Rectal smooth muscle tissue (tissue), 1 donor: Measurements from ENCODE around the gene PAPSS2.

ENCODE experiments used
- H3K27ac ChIP-seq: one replicate; pipeline ENCODE4 v1.7.0; 2013; ENCODE audit warnings: low read depth, low read length, inconsistent platforms
- H3K27me3 ChIP-seq: one replicate; pipeline ENCODE4 v1.7.0; 2013; ENCODE audit warnings: low read length; ENCODE audit not compliant: control insufficient read depth, insufficient read depth
- H3K36me3 ChIP-seq: one replicate; pipeline ENCODE4 v1.7.0; 2013; ENCODE audit warnings: low read length; ENCODE audit not compliant: control insufficient read depth, insufficient read depth
- H3K4me1 ChIP-seq: one replicate; pipeline ENCODE4 v1.7.0; 2013; ENCODE audit warnings: low read length; ENCODE audit not compliant: control insufficient read depth, insufficient read depth
- H3K4me3 ChIP-seq: one replicate; pipeline ENCODE4 v1.7.0; 2013; ENCODE audit warnings: low read length
- H3K9ac ChIP-seq: one replicate; pipeline ENCODE4 v1.7.0; 2013; ENCODE audit warnings: low read length

Gene PAPSS2

GRCh38 chr10:87678302-87678701 lies 18.6 kb downstream of the PAPSS2 start:
- no peak overlapping the region for H3K4me3 ChIP-seq
- H3K9ac ChIP-seq: no peak overlapping the region
- no peaks in the 10 kb centered on the region for H3K27me3 ChIP-seq
- no peaks in the 10 kb centered on the region for H3K36me3 ChIP-seq
- H3K4me1 ChIP-seq: no peaks in the 10 kb centered on the region
- no peak overlapping the region for H3K27ac ChIP-seq

DNA sequence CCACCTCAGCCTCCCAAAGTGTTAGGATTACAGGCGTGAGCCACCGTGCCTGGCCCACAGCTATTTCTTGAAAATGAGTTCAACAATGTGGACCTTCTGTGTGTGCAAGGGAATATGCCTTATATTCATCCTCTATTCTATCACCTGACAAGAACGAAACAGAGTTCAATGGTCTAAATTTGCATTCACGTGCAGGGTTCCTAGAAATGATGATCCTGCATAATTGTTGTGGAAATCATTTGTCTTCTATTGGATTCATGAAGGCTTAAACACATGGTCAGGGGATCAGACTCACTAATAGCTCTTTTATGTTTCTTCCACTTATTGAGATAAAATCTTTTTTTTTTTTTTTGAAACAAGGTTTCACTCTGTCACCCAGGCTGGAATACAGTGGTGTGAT lies 23.7 kb downstream of the PAPSS2 start:
- Histone ChIP-seq H3K27ac (no peak overlapping the region), H3K9ac (no peak overlapping the region), H3K27me3 (no peaks in the 10 kb centered on the region), H3K36me3 (no peaks in the 10 kb centered on the region), H3K4me1 (no peaks in the 10 kb centered on the region), H3K4me3 (no peak overlapping the region)

- no peaks in the 10 kb centered on the region for H3K4me1 ChIP-seq
- H3K36me3 ChIP-seq: no peaks in the 10 kb centered on the region
- H3K27me3 ChIP-seq: no peaks in the 10 kb centered on the region
- no peak overlapping the region for H3K4me3 ChIP-seq
- H3K9ac ChIP-seq: no peak overlapping the region
- H3K27ac ChIP-seq: no peak overlapping the region
These were observed 24.4 kb downstream of the PAPSS2 start for GRCh38 chr10:87684001-87684638.

DNA sequence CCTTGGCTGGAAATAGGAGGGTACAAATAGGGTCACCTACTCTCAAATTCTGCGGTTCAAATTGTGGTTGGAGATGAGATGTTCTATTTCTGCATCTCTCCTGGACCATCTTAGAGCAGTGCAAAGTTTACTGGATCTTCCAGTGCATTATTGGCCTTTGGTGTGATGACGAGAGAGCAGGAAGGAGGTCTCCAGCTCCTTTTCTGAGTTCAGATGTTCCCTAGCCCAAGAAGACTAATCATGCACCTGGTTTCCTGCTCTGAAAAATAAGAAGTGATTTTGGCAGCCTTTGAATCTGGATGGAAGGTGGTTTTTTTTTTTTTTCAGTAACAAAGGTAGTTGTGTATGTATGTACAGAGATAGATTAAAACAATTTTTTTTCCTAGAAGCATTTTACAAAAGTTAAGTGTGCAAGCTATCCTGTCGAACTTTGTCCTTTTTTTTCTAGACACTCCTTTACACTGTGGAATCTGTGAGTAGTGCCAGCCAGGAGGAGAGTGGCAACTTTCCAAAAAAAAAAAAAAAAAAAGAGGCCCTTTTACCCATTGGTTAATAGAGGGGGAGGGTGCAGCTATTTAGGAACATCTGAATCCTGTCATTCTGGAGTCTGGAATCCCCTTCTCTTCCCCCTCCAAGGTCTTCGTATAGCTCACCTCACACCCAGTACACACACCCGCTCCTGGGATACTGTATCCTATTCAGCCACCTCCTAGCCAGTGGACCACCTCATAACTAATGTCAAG lies 26.3 kb downstream of the PAPSS2 start:
- H3K9ac ChIP-seq: no peak overlapping the region
- no peaks in the 10 kb centered on the region for H3K27me3 ChIP-seq
- no peaks in the 10 kb centered on the region for H3K4me1 ChIP-seq
- H3K27ac ChIP-seq: no peak overlapping the region
- H3K36me3 ChIP-seq: no peaks in the 10 kb centered on the region
- H3K4me3 ChIP-seq: no peak overlapping the region

- Histone ChIP-seq H3K27me3 (no peaks in the 10 kb centered on the region), H3K9ac (no peak overlapping the region), H3K4me3 (no peak overlapping the region), H3K4me1 (no peaks in the 10 kb centered on the region), H3K27ac (no peak overlapping the region), H3K36me3 (no peaks in the 10 kb centered on the region)
These were observed 31.9 kb downstream of the PAPSS2 start for GRCh38 chr10:87691506-87692070.

- Histone ChIP-seq H3K9ac (no peak overlapping the region), H3K4me1 (no peaks in the 10 kb centered on the region), H3K27ac (no peak overlapping the region)
These were observed 33.3 kb downstream of the PAPSS2 start for GRCh38 chr10:87692956-87693484.

GRCh38 chr10:87694011-87694794 lies 34.5 kb downstream of the PAPSS2 start:
- no peak overlapping the region for H3K27ac ChIP-seq
- no peak overlapping the region for H3K9ac ChIP-seq
- no peaks in the 10 kb centered on the region for H3K4me1 ChIP-seq
- H3K27me3 ChIP-seq: no peaks in the 10 kb centered on the region
- H3K36me3 ChIP-seq: no peaks in the 10 kb centered on the region
- H3K4me3 ChIP-seq: no peak overlapping the region

More at GRCh38 chr10:87692956-87693484, 33.3 kb downstream of the PAPSS2 start:
- H3K27me3 ChIP-seq: no peaks in the 10 kb centered on the region
- H3K36me3 ChIP-seq: no peaks in the 10 kb centered on the region
- H3K4me3 ChIP-seq: no peak overlapping the region

- H3K27me3 ChIP-seq: no peaks in the 10 kb centered on the region
- H3K4me3 ChIP-seq: no peak overlapping the region
- H3K36me3 ChIP-seq: no peaks in the 10 kb centered on the region
- no peaks in the 10 kb centered on the region for H3K4me1 ChIP-seq
- no peak overlapping the region for H3K27ac ChIP-seq
- H3K9ac ChIP-seq: no peak overlapping the region
These were observed 35.4 kb downstream of the PAPSS2 start for GRCh38 chr10:87695074-87695473.

- Histone ChIP-seq H3K27ac (no peak overlapping the region), H3K36me3 (no peaks in the 10 kb centered on the region), H3K27me3 (no peaks in the 10 kb centered on the region), H3K9ac (no peak overlapping the region), H3K4me1 (no peaks in the 10 kb centered on the region), H3K4me3 (no peak overlapping the region)
These were observed 37.5 kb downstream of the PAPSS2 start for GRCh38 chr10:87696922-87697745.

GRCh38 chr10:87700031-87700796 lies 40.5 kb downstream of the PAPSS2 start:
- Histone ChIP-seq H3K27ac (no peak overlapping the region), H3K4me1 (no peaks in the 10 kb centered on the region), H3K27me3 (no peaks in the 10 kb centered on the region), H3K36me3 (no peaks in the 10 kb centered on the region), H3K9ac (no peak overlapping the region), H3K4me3 (no peak overlapping the region)

DNA sequence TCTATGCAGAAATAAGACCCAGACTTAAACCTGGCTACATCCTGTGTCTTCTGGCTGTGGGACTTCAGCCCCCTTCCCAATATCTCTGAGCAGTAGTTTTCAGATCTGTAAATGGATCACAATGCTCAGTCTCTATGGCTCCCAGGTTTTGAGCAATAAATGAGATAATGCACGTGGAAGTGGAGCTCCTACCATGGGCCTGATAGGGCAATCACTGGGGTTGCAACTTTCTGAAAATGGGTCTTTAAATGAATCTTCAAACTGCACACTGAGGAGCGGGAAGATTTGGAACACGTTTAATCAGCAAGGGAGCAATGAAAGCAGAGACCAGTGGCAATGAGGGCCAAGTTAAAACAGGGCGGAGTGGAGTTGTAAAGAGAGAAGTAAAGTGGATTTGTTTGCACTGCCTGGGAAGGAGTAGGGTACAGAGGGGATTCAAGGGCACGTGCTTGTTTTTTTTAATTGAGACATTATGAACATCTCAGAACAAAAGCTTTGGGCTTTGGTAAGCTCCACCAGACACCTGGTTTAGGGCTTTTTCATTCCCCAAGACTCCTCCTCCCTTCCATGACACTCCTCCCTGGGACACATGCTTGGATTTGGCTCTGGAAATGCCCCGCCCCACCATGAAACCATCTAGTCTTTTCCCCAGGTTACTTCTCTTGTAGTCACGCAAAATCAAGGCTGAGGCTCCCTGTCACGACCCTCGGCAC lies 42.7 kb downstream of the PAPSS2 start:
- no peak overlapping the region for H3K27ac ChIP-seq
- no peak overlapping the region for H3K9ac ChIP-seq
- H3K27me3 ChIP-seq: no peaks in the 10 kb centered on the region
- H3K36me3 ChIP-seq: no peaks in the 10 kb centered on the region
- H3K4me3 ChIP-seq: no peak overlapping the region
- H3K4me1 ChIP-seq: no peaks in the 10 kb centered on the region
